GM12872 (cell line): ENCODE results near the gene MTMR4.

Source experiments
- TF ChIP-seq, protein P1 (sequence below): IDR thresholded peaks from 3 replicates; pipeline ENCODE4 v1.5.1; 2011; ENCODE audit warnings: low read depth, mild to moderate bottlenecking, low read length, moderate library complexity; ENCODE audit not compliant: insufficient read depth

Gene MTMR4

GRCh38 chr17:58487589-58488427 is 26.6 kb downstream of the MTMR4 start, which contains the start of gene HSF5:
Gene HSF5 (minus strand): TSS chr17:58488408. CDS start chr17:58488274, 134 bp downstream.
- TF ChIP-seq, protein P1, sequence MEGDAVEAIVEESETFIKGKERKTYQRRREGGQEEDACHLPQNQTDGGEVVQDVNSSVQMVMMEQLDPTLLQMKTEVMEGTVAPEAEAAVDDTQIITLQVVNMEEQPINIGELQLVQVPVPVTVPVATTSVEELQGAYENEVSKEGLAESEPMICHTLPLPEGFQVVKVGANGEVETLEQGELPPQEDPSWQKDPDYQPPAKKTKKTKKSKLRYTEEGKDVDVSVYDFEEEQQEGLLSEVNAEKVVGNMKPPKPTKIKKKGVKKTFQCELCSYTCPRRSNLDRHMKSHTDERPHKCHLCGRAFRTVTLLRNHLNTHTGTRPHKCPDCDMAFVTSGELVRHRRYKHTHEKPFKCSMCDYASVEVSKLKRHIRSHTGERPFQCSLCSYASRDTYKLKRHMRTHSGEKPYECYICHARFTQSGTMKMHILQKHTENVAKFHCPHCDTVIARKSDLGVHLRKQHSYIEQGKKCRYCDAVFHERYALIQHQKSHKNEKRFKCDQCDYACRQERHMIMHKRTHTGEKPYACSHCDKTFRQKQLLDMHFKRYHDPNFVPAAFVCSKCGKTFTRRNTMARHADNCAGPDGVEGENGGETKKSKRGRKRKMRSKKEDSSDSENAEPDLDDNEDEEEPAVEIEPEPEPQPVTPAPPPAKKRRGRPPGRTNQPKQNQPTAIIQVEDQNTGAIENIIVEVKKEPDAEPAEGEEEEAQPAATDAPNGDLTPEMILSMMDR: peak; percentile 39; the same call in 1 of the 3 replicates

DNA sequence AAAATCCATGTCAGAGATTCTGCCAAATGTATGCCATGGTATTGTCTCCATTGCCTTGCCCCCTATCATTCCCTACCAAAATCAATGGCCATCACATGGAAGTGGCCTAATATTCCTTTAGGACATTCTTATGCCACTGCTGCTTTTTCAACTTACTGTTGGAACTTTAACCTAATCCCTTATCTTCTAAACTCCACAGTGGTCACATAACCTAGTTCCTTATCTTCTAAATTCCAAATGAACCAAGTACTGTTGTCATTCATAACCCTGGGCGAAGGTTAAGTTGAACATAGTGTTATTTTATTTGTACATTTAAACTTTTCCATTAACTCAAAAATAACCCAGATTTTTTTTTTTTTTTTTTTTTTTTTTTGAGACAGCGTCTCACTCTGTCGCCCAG is 29.8 kb downstream of the MTMR4 start:
- TF ChIP-seq, protein P1: no peak

GRCh38 chr17:58480090-58480489 is 34.3 kb downstream of the MTMR4 start:
- TF ChIP-seq, protein P1: no peak

GRCh38 chr17:58476812-58477211 is 37.6 kb downstream of the MTMR4 start:
- TF ChIP-seq, protein P1: no peak

DNA sequence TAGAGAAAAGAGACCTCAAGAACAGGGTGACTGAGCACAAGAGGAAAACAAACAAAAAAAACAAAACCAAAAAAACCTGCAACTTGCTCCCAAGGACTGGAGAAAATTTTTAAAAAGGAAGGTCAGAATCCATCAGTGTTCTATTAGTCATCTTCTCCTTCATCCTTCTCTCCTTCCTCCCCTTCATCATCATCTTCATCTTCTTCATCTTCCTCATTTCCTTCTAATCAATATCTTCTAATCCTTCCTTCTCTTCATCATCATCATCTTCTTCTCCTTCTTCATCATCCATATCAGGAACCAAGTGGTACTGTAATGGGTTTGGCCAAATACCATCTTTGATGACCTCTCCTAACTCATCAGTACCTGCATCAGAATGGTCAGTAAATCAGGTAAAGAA is 38.5 kb downstream of the MTMR4 start:
- TF ChIP-seq, protein P1: no peak

- TF ChIP-seq, protein P1: no peak
Observed at GRCh38 chr17:58470356-58470755, 44.1 kb downstream of the MTMR4 start.

DNA sequence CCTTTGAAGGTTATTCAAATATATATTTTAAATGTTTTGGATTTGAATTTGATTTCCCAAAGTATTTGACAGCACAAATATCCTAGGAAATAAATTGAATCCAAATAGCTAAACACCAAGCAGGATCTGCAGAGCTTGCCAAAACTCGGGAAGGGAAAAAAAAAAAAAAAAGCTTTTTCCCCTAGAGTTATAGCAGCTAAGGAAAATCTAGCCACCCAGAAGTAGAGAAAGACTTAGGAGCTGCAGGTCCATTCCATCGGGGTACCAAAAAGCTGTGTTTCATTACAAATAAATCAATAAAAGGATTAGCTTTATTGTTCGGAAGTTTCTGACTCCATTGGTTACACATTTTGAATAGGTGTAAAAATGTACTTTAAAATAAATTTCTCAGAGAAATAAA is 45.5 kb downstream of the MTMR4 start:
- TF ChIP-seq, protein P1: no peak
